Thymus (tissue), 11 donors: ENCODE measurements around the gene GLI2. TPM values are rescaled to one million over a fixed set of nuclear protein-coding genes. Genes with fewer than 3 reads are reported as not detected.

ENCODE experiments used
- DNase-seq, 9 donors: peaks; one replicate each; pipeline ENCODE4 v3.0.0-alpha.2; 2013; ENCODE audit warnings: low spot score in 9 of 9, low read depth in 6 of 9, missing footprints in 1 of 9
- H3K27ac ChIP-seq, 2 donors: one replicate each; pipeline ENCODE4 v1.5.1; 2013; ENCODE audit warnings: control low read depth in 1 of 2, low read depth in 1 of 2, low read length in 1 of 2, mild to moderate bottlenecking in 1 of 2, moderate library complexity in 1 of 2
- H3K27me3 ChIP-seq, 2 donors: one replicate each; pipeline ENCODE4 v1.5.1; 2013; ENCODE audit warnings: low read length in 1 of 2; ENCODE audit not compliant: control insufficient read depth in 2 of 2, insufficient read depth in 1 of 2
- H3K36me3 ChIP-seq, 2 donors: one replicate each; pipeline ENCODE4 v1.5.1; 2013; ENCODE audit warnings: low read length in 1 of 2, mild to moderate bottlenecking in 1 of 2, moderate library complexity in 1 of 2; ENCODE audit not compliant: control insufficient read depth in 2 of 2, insufficient read depth in 2 of 2
- H3K4me1 ChIP-seq, 2 donors: one replicate each; pipeline ENCODE4 v1.5.1; 2013; ENCODE audit warnings: low read length in 2 of 2; ENCODE audit not compliant: control insufficient read depth in 2 of 2, insufficient read depth in 2 of 2
- H3K4me3 ChIP-seq, 2 donors: one replicate each; pipeline ENCODE4 v1.5.1; 2013; ENCODE audit warnings: low read length in 2 of 2, control low read depth in 1 of 2, mild to moderate bottlenecking in 1 of 2
- H3K9me3 ChIP-seq, 2 donors: one replicate each; pipeline ENCODE4 v1.5.1; 2013; ENCODE audit warnings: low read length in 1 of 2, mild to moderate bottlenecking in 1 of 2; ENCODE audit not compliant: control insufficient read depth in 2 of 2, insufficient read depth in 1 of 2
- WGBS: extraction: QIAGEN DNeasy Blood & Tissue Kit; methylation state at CpG from one replicate; pipeline ENCODE4 v1.1.7; 2013; 5-methylcytosine and 5-hydroxymethylcytosine counted together
- polyA plus RNA-seq: library from polyadenylated mRNA; stranded (reverse); fragments of 200-250 nt; gene quantifications from one replicate; pipeline ENCODE4 v1.2.3, GENCODE V29; 2013
- total RNA-seq: library from RNA; stranded (reverse); fragments of 120-200 nt; gene quantifications from one replicate; pipeline ENCODE4 v1.2.4, GENCODE V29; 2013
- donor health status: healthy.

The GLI2 gene
- total and polyA plus RNA-seq, 2 donors: 1.3 to 1.8 TPM

- WGBS: 93% methylated on average over 2 of the region's 2 CpGs
- no peaks in the 10 kb centered on the region for H3K4me1 ChIP-seq
- no peak for DNase-seq
- no peak overlapping the region for H3K27ac ChIP-seq
- no peak overlapping the region for H3K4me3 ChIP-seq
- peaks cover 12 to 37% of the 10 kb centered on the region in 2 donors for H3K27me3 ChIP-seq
- no peaks in the 10 kb centered on the region for H3K9me3 ChIP-seq
- no peaks in the 10 kb centered on the region for H3K36me3 ChIP-seq
These were observed 38.2 kb upstream of the GLI2 start for GRCh38 chr2:120697471-120697870.

- Histone ChIP-seq H3K36me3 (no peaks in the 10 kb centered on the region), H3K27ac (no peak overlapping the region), H3K4me1 (no peaks in the 10 kb centered on the region), H3K9me3 (no peaks in the 10 kb centered on the region), H3K4me3 (no peak overlapping the region), H3K27me3 (peaks cover 12 to 36% of the 10 kb centered on the region in 2 donors)
- no peak for DNase-seq
- 87% methylated on average over 3 of the region's 3 CpGs for WGBS
These were observed 36.4 kb upstream of the GLI2 start for GRCh38 chr2:120699292-120699691.

- Histone ChIP-seq H3K4me1 (no peaks in the 10 kb centered on the region), H3K27me3 (peaks cover 9 to 22% of the 10 kb centered on the region in 2 donors), H3K36me3 (no peaks in the 10 kb centered on the region), H3K4me3 (no peak overlapping the region), H3K27ac (no peak overlapping the region), H3K9me3 (no peaks in the 10 kb centered on the region)
- WGBS: 97% methylated on average over 4 of the region's 4 CpGs
- DNase-seq: no peak
These were observed 35.0 kb upstream of the GLI2 start for GRCh38 chr2:120700659-120701058.

GRCh38 chr2:120701096-120701495 is 34.6 kb upstream of the GLI2 start:
- no peaks in the 10 kb centered on the region for H3K4me1 ChIP-seq
- H3K27me3 ChIP-seq: peaks cover 5 to 18% of the 10 kb centered on the region in 2 donors
- H3K36me3 ChIP-seq: no peaks in the 10 kb centered on the region
- WGBS: 91% methylated on average over 7 of the region's 7 CpGs
- H3K27ac ChIP-seq: no peak overlapping the region
- no peak for DNase-seq
- H3K9me3 ChIP-seq: no peaks in the 10 kb centered on the region
- H3K4me3 ChIP-seq: no peak overlapping the region

GRCh38 chr2:120701499-120701898 is 34.2 kb upstream of the GLI2 start:
- H3K27me3 ChIP-seq: peaks cover 1 to 14% of the 10 kb centered on the region in 2 donors
- WGBS: 81% methylated on average over 3 of the region's 3 CpGs
- H3K27ac ChIP-seq: no peak overlapping the region
- no peak for DNase-seq
- no peaks in the 10 kb centered on the region for H3K4me1 ChIP-seq
- H3K4me3 ChIP-seq: no peak overlapping the region
- H3K36me3 ChIP-seq: no peaks in the 10 kb centered on the region
- H3K9me3 ChIP-seq: no peaks in the 10 kb centered on the region

- Histone ChIP-seq H3K27ac (no peak overlapping the region), H3K9me3 (no peaks in the 10 kb centered on the region), H3K4me3 (no peak overlapping the region), H3K27me3 (peaks cover 0 to 9% of the 10 kb centered on the region in 2 donors), H3K4me1 (no peaks in the 10 kb centered on the region), H3K36me3 (no peaks in the 10 kb centered on the region)
- 96% methylated on average over 7 of the region's 7 CpGs for WGBS
- DNase-seq: no peak
These were observed 33.6 kb upstream of the GLI2 start for GRCh38 chr2:120702061-120702460.

- Histone ChIP-seq H3K27me3 (peaks cover 0 to 4% of the 10 kb centered on the region in 2 donors), H3K4me3 (no peak overlapping the region), H3K9me3 (no peaks in the 10 kb centered on the region), H3K36me3 (no peaks in the 10 kb centered on the region), H3K4me1 (no peaks in the 10 kb centered on the region), H3K27ac (no peak overlapping the region)
- WGBS: 86% methylated on average over 13 of the region's 13 CpGs
- no peak for DNase-seq
These were observed 32.9 kb upstream of the GLI2 start for GRCh38 chr2:120702801-120703200.

GRCh38 chr2:120703330-120703994 is 32.2 kb upstream of the GLI2 start:
- no peaks in the 10 kb centered on the region for H3K4me1 ChIP-seq
- H3K27ac ChIP-seq: no peak overlapping the region
- peaks cover 0 to 4% of the 10 kb centered on the region in 2 donors for H3K27me3 ChIP-seq
- no peaks in the 10 kb centered on the region for H3K9me3 ChIP-seq
- WGBS: 90% methylated on average over 4 of the region's 4 CpGs
- DNase-seq: no peak
- no peaks in the 10 kb centered on the region for H3K36me3 ChIP-seq
- H3K4me3 ChIP-seq: no peak overlapping the region

- Histone ChIP-seq H3K36me3 (no peaks in the 10 kb centered on the region), H3K4me3 (no peak overlapping the region), H3K27ac (no peak overlapping the region), H3K27me3 (no peaks in the 10 kb centered on the region), H3K4me1 (no peaks in the 10 kb centered on the region), H3K9me3 (no peaks in the 10 kb centered on the region)
- DNase-seq: no peak
- WGBS: 56% methylated on average over 2 of the region's 2 CpGs
These were observed 31.0 kb upstream of the GLI2 start for GRCh38 chr2:120704696-120705095.
